ENCODE data around the gene DBN1. TPM values are rescaled to one million over a fixed set of nuclear protein-coding genes. Genes with fewer than 3 reads are reported as not detected.

DBN1 gene
- total and polyA plus RNA-seq, 9 donors, result 18.4 to 91.6 (median 55.7) TPM

GRCh38 chr5:177450667-177451424, 22.6 kb downstream of the DBN1 start:
- WGBS, 3 donors, result 84 to 85% (median 84%) methylated on average over 9 to 10 of the region's 10 CpGs
- Histone ChIP-seq H3K4me3 (no peak overlapping the region), H3K27ac (no peak overlapping the region), H3K27me3 (no peaks in the 10 kb centered on the region), H3K36me3 (no peaks in the 10 kb centered on the region), H3K9me3 (no peaks in the 10 kb centered on the region), H3K4me1 (ENCODE audit: insufficient read depth) (peaks cover 13% of the 10 kb centered on the region)
- intact Hi-C loops (cut with DNase I), result loop anchor here in 3 of 4 donors (5.0 to 10.0 kb wide), 4 partner anchors 34 to 336 kb away; partner anchors contain the start of gene MXD3 (in 2 of the 3)
- DNase-seq, result no peak
- no peak for TF ChIP-seq POLR2A (IDR thresholded peaks at IDR 0.05)
- TF ChIP-seq, protein P1, sequence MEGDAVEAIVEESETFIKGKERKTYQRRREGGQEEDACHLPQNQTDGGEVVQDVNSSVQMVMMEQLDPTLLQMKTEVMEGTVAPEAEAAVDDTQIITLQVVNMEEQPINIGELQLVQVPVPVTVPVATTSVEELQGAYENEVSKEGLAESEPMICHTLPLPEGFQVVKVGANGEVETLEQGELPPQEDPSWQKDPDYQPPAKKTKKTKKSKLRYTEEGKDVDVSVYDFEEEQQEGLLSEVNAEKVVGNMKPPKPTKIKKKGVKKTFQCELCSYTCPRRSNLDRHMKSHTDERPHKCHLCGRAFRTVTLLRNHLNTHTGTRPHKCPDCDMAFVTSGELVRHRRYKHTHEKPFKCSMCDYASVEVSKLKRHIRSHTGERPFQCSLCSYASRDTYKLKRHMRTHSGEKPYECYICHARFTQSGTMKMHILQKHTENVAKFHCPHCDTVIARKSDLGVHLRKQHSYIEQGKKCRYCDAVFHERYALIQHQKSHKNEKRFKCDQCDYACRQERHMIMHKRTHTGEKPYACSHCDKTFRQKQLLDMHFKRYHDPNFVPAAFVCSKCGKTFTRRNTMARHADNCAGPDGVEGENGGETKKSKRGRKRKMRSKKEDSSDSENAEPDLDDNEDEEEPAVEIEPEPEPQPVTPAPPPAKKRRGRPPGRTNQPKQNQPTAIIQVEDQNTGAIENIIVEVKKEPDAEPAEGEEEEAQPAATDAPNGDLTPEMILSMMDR (IDR thresholded peaks at IDR 0.05), result no peak
- no peak for TF ChIP-seq EP300 (IDR thresholded peaks at IDR 0.05)

GRCh38 chr5:177449140-177450061, 24.0 kb downstream of the DBN1 start:
- Histone ChIP-seq H3K4me1 (ENCODE audit: insufficient read depth) (peaks cover 10% of the 10 kb centered on the region), H3K4me3 (no peak overlapping the region), H3K27ac (no peak overlapping the region), H3K9me3 (no peaks in the 10 kb centered on the region), H3K36me3 (no peaks in the 10 kb centered on the region), H3K27me3 (no peaks in the 10 kb centered on the region)
- TF ChIP-seq POLR2A (IDR thresholded peaks at IDR 0.05), result no peak
- no peak for TF ChIP-seq EP300 (IDR thresholded peaks at IDR 0.05)
- WGBS, 3 donors, result 89 to 90% (median 90%) methylated on average over 17 to 18 of the region's 18 CpGs
- intact Hi-C loops (cut with DNase I), result loop anchor here in 3 of 4 donors (2.0 to 10.0 kb wide), 6 partner anchors 32 to 335 kb away; partner anchors contain the start of genes MXD3 (in 2 of the 3) and F12 (in 1 of the 3)
- DNase-seq, result no peak

GRCh38 chr5:177448244-177448950, 25.0 kb downstream of the DBN1 start:
- H3K9me3 ChIP-seq, result no peaks in the 10 kb centered on the region
- no peak overlapping the region for H3K27ac ChIP-seq
- intact Hi-C loops (cut with DNase I), result loop anchor here in 2 of 4 donors (2.0 to 5.0 kb wide), 2 partner anchors 41 to 44 kb away; partner anchors contain the start of gene F12 (in 1 of the 2)
- H3K27me3 ChIP-seq, result no peaks in the 10 kb centered on the region
- H3K4me3 ChIP-seq, result no peak overlapping the region
- H3K36me3 ChIP-seq, result no peaks in the 10 kb centered on the region
- peaks cover 6% of the 10 kb centered on the region for H3K4me1 ChIP-seq (ENCODE audit: insufficient read depth)
- TF ChIP-seq EP300 (IDR thresholded peaks at IDR 0.05), result no peak
- no peak for TF ChIP-seq POLR2A (IDR thresholded peaks at IDR 0.05)
- TF ChIP-seq, protein P1 (IDR thresholded peaks at IDR 0.05), result no peak
- WGBS, 3 donors, result 81 to 88% (median 82%) methylated on average over 6 of the region's 6 CpGs
- DNase-seq, result no peak

GRCh38 chr5:177447611-177448243, 25.7 kb downstream of the DBN1 start:
- peak in 1 of 5 donors; percentile 57 for DNase-seq
- TF ChIP-seq EP300 (IDR thresholded peaks at IDR 0.05) (no peak), POLR2A (IDR thresholded peaks at IDR 0.05) (no peak)
- TF ChIP-seq, protein P1 (IDR thresholded peaks at IDR 0.05), result no peak
- WGBS, 3 donors, result 21 to 22% (median 22%) methylated on average over 19 to 23 of the region's 23 CpGs
- intact Hi-C loops (cut with DNase I), result loop anchor here in 2 of 4 donors (2.0 to 5.0 kb wide), 2 partner anchors 40 to 43 kb away; partner anchors contain the start of gene F12 (in 1 of the 2)
- no peaks in the 10 kb centered on the region for H3K36me3 ChIP-seq
- no peaks in the 10 kb centered on the region for H3K9me3 ChIP-seq
- H3K4me1 ChIP-seq (ENCODE audit: insufficient read depth), result peaks cover 6% of the 10 kb centered on the region
- no peak overlapping the region for H3K27ac ChIP-seq
- H3K4me3 ChIP-seq, result peak overlapping the region; percentile 42
- H3K27me3 ChIP-seq, result no peaks in the 10 kb centered on the region

Data from ovary (tissue), 9 donors.